NCI-H345 treated with DMSO at 0.1 percent for 48 hours (cell line): ENCODE data around the gene ATOH8.

Experiments used
- DNase-seq: peaks from one replicate; lab custom pipeline; 2025; ENCODE audit not compliant: unreplicated experiment; lab: John Stamatoyannopoulos, UW

Gene ATOH8

GRCh38 chr2:85785871-85786270 is 32.1 kb downstream of the ATOH8 start:
- DNase-seq = no peak

GRCh38 chr2:85786444-85786843 is 32.7 kb downstream of the ATOH8 start:
- DNase-seq = no peak

- no peak for DNase-seq
Observed at GRCh38 chr2:85786865-85787264, 33.1 kb downstream of the ATOH8 start.

GRCh38 chr2:85787282-85787980 is 33.6 kb downstream of the ATOH8 start:
- no peak for DNase-seq

GRCh38 chr2:85787981-85788340 is 34.2 kb downstream of the ATOH8 start:
- no peak for DNase-seq

- DNase-seq = no peak
Observed at GRCh38 chr2:85788603-85789002, 34.8 kb downstream of the ATOH8 start.

- no peak for DNase-seq
Observed at GRCh38 chr2:85789271-85789670, 35.5 kb downstream of the ATOH8 start.

GRCh38 chr2:85790032-85790431 is 36.2 kb downstream of the ATOH8 start:
- no peak for DNase-seq

GRCh38 chr2:85790499-85791188 is 36.9 kb downstream of the ATOH8 start:
- DNase-seq = no peak

GRCh38 chr2:85791704-85792565 is 38.1 kb downstream of the ATOH8 start:
- no peak for DNase-seq

GRCh38 chr2:85792783-85793441 is 39.1 kb downstream of the ATOH8 start:
- no peak for DNase-seq

- no peak for DNase-seq
Observed at GRCh38 chr2:85793584-85793983, 39.8 kb downstream of the ATOH8 start.

- DNase-seq = no peak
Observed at GRCh38 chr2:85794038-85794441, 40.2 kb downstream of the ATOH8 start.

GRCh38 chr2:85794491-85795121 is 40.8 kb downstream of the ATOH8 start:
- DNase-seq = no peak

- DNase-seq = no peak
Observed at GRCh38 chr2:85795331-85796045, 41.7 kb downstream of the ATOH8 start.

GRCh38 chr2:85796046-85796340 is 42.2 kb downstream of the ATOH8 start:
- no peak for DNase-seq

GRCh38 chr2:85796341-85797262 is 42.8 kb downstream of the ATOH8 start:
- peak; percentile 10 for DNase-seq

- DNase-seq = no peak
Observed at GRCh38 chr2:85797263-85797660, 43.5 kb downstream of the ATOH8 start.

- DNase-seq = no peak
Observed at GRCh38 chr2:85797921-85798320, 44.1 kb downstream of the ATOH8 start.
